Fibroblast of lung (primary cell): Measurements from ENCODE around the gene FAHD2A. TPM values are rescaled to one million over a fixed set of nuclear protein-coding genes. Genes with fewer than 3 reads are reported as not detected.

Experiments used
- DNase-seq, 2 donors: peaks; one replicate each; pipeline versions ENCODE4 v3.0.0 to v3.0.0-alpha.2; 2010; ENCODE audit warnings: low read depth in 2 of 2
- H2AFZ ChIP-seq: 2 replicates; pipeline ENCODE4 v1.5.1; 2012; ENCODE audit warnings: low read length, control low read depth, inconsistent platforms
- H3K27ac ChIP-seq: 2 replicates; pipeline ENCODE4 v1.5.1; 2011; ENCODE audit warnings: low read length, control low read depth; ENCODE audit not compliant: insufficient read depth
- H3K27me3 ChIP-seq: 2 replicates; pipeline ENCODE4 v1.5.1; 2011; ENCODE audit warnings: mild to moderate bottlenecking, low read length; ENCODE audit not compliant: control insufficient read depth, insufficient read depth
- H3K36me3 ChIP-seq: 2 replicates; pipeline ENCODE4 v1.5.1; 2011; ENCODE audit warnings: low read length; ENCODE audit not compliant: control insufficient read depth, insufficient read depth
- H3K4me1 ChIP-seq: 2 replicates; pipeline ENCODE4 v1.5.1; 2011; ENCODE audit warnings: low read length; ENCODE audit not compliant: control insufficient read depth, insufficient read depth; ENCODE audit errors: extremely low read depth
- H3K4me2 ChIP-seq: 2 replicates; pipeline ENCODE4 v1.5.1; 2011; ENCODE audit warnings: low read length, control low read depth; ENCODE audit not compliant: insufficient read depth; ENCODE audit errors: extremely low read depth
- H3K4me3 ChIP-seq, 4 experiments: fragments of 200-600 bp in 1 of 4; sonication (generic) in 1 of 4; replicated peaks in 1 of 4; 2 replicates each; pipeline ENCODE4 v1.5.1; 2011 to 2016; ENCODE audit warnings: low read length in 4 of 4, low read depth in 3 of 4, mild to moderate bottlenecking in 3 of 4, control low read depth in 2 of 4, inconsistent platforms in 1 of 4, mixed read lengths in 1 of 4; ENCODE audit not compliant: insufficient read depth in 1 of 4; ENCODE audit errors: control extremely low read depth in 1 of 4
- H3K79me2 ChIP-seq: 2 replicates; pipeline ENCODE4 v1.5.1; 2012; ENCODE audit warnings: mild to moderate bottlenecking, low read length, inconsistent platforms; ENCODE audit not compliant: control insufficient read depth, insufficient read depth
- H3K9ac ChIP-seq: 2 replicates; pipeline ENCODE4 v1.5.1; 2011; ENCODE audit warnings: mild to moderate bottlenecking, low read length, control low read depth; ENCODE audit not compliant: insufficient read depth
- H3K9me3 ChIP-seq: 2 replicates; pipeline ENCODE4 v1.5.1; 2012; ENCODE audit warnings: low read depth, low read length; ENCODE audit not compliant: control insufficient read depth, insufficient read depth
- H4K20me1 ChIP-seq: 2 replicates; pipeline ENCODE4 v1.5.1; 2011; ENCODE audit warnings: low read length; ENCODE audit not compliant: control insufficient read depth, insufficient read depth; ENCODE audit errors: extremely low read depth
- CTCF ChIP-seq, 2 donors: IDR thresholded peaks in 1 of 2; conservative IDR thresholded peaks in 1 of 2; 1 replicate in 1 of 2; 2 replicates in 1 of 2; pipeline ENCODE4 v1.5.1; 2011 to 2012; ENCODE audit warnings: low read length in 2 of 2, control low read depth in 1 of 2, inconsistent platforms in 1 of 2, low read depth in 1 of 2, mild to moderate bottlenecking in 1 of 2
- EZH2 ChIP-seq: IDR thresholded peaks from 2 replicates; pipeline ENCODE4 v1.5.1; 2012; ENCODE audit warnings: low read length, control low read depth, mild to moderate bottlenecking; ENCODE audit errors: missing control alignments
- polyA plus RNA-seq, 2 donors: library from polyadenylated mRNA; depleted of rRNA in 1 of 2; stranded (reverse) in 1 of 2; unstranded in 1 of 2; fragments of >200 nt; gene quantifications; 2 replicates each; pipeline ENCODE4 v1.2.1, GENCODE V29; 2011 to 2012; ENCODE audit warnings: missing spikeins in 1 of 2
- total RNA-seq: library from RNA; depleted of rRNA; stranded (reverse); fragments of >200 nt; gene quantifications from 2 replicates; pipeline ENCODE4 v1.2.1, GENCODE V29; 2014

FAHD2A gene
- total and polyA plus RNA-seq, 2 donors (not counting 1 experiment from before 2014, with no cell fraction given), result 22.1 to 32.5 TPM

- Histone ChIP-seq H3K27me3 (no peaks in the 10 kb centered on the region), H3K36me3 (no peaks in the 10 kb centered on the region), H3K4me1 (no peaks in the 10 kb centered on the region), H3K4me3 (no peak overlapping the region), H2AFZ (peak overlapping the region; percentile 54), H3K9ac (no peak overlapping the region), H4K20me1 (no peaks in the 10 kb centered on the region), H3K4me2 (no peak overlapping the region), H3K27ac (no peak overlapping the region), H3K79me2 (no peaks in the 10 kb centered on the region), H3K9me3 (no peaks in the 10 kb centered on the region)
- TF ChIP-seq EZH2, result no peak
- no peak for DNase-seq
Observed at GRCh38 chr2:95388856-95389244, 13.7 kb upstream of the FAHD2A start.

- H2AFZ ChIP-seq, result peak overlapping the region; percentile 54
- H3K36me3 ChIP-seq, result no peaks in the 10 kb centered on the region
- H3K4me3 ChIP-seq, result no peak overlapping the region
- no peaks in the 10 kb centered on the region for H3K4me1 ChIP-seq
- no peak overlapping the region for H3K9ac ChIP-seq
- no peaks in the 10 kb centered on the region for H4K20me1 ChIP-seq
- H3K79me2 ChIP-seq, result no peaks in the 10 kb centered on the region
- H3K4me2 ChIP-seq, result no peak overlapping the region
- TF ChIP-seq EZH2, result no peak
- TF ChIP-seq CTCF (conservative IDR thresholded peaks at IDR 0.05 in 1 of 2, IDR thresholded peaks at IDR 0.05 in 1 of 2; ENCODE audit: low read depth in 1 of 2, low read length in 2 of 2), result peak; percentile 93 to 96
- no peaks in the 10 kb centered on the region for H3K27me3 ChIP-seq
- peak; percentile 40 to 65 for DNase-seq
- H3K9me3 ChIP-seq, result no peaks in the 10 kb centered on the region
- H3K27ac ChIP-seq, result no peak overlapping the region
Observed at GRCh38 chr2:95389245-95390119, 13.0 kb upstream of the FAHD2A start.

GRCh38 chr2:95390272-95390880 is 12.1 kb upstream of the FAHD2A start:
- no peaks in the 10 kb centered on the region for H3K9me3 ChIP-seq
- no peaks in the 10 kb centered on the region for H3K4me1 ChIP-seq
- no peaks in the 10 kb centered on the region for H3K36me3 ChIP-seq
- no peak for TF ChIP-seq CTCF (conservative IDR thresholded peaks at IDR 0.05 in 1 of 2, IDR thresholded peaks at IDR 0.05 in 1 of 2; ENCODE audit: low read depth in 1 of 2, low read length in 2 of 2)
- no peak for TF ChIP-seq EZH2
- H3K27ac ChIP-seq, result no peak overlapping the region
- H3K79me2 ChIP-seq, result no peaks in the 10 kb centered on the region
- DNase-seq, result no peak
- H3K4me2 ChIP-seq, result no peak overlapping the region
- no peaks in the 10 kb centered on the region for H4K20me1 ChIP-seq
- no peaks in the 10 kb centered on the region for H3K27me3 ChIP-seq
- H3K9ac ChIP-seq, result no peak overlapping the region
- no peak overlapping the region for H3K4me3 ChIP-seq
- H2AFZ ChIP-seq, result no peak overlapping the region
